GM20000 (cell line): ENCODE data around the gene FHAD1.
"Not testable (repeated sequence)": the region's sequence is repeated elsewhere in the genome, so short reads cannot be mapped to it uniquely, and the experiment has no call there.

Experiments used
- DNase-seq: peaks from one replicate; pipeline ENCODE4 v3.0.0; 2012; ENCODE audit warnings: low spot score
- CTCF ChIP-seq: IDR thresholded peaks from 2 replicates; pipeline ENCODE4 v1.5.1; 2012; ENCODE audit warnings: mild to moderate bottlenecking, control low read depth; ENCODE audit errors: extremely low read depth, missing control alignments

Gene FHAD1

GRCh38 chr1:15290382-15290781 is 43.4 kb downstream of the FHAD1 start:
- no peak for DNase-seq
- TF ChIP-seq CTCF: no peak

DNA sequence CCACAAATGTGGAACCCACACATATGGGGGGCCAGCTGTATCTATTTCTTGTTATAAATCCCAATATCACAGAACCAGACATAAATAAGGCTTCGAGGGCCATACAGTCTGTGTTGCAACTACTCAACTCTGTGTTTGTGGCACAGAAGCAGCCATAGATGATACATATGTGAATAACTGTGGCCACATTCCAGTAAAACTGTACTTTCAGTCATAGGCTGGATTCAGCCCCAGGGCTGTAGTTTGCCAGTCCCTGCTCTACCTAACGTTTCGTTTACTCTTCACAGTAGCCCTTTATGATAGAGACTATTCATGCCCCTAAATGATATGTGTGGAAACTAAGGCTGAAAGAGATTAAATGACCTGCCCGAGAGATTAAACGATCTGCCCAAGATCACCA is 48.7 kb downstream of the FHAD1 start:
- DNase-seq: no peak
- TF ChIP-seq CTCF: no peak

- no peak for TF ChIP-seq CTCF
- peak; percentile 25 for DNase-seq
Observed at GRCh38 chr1:15296585-15297321, 49.7 kb downstream of the FHAD1 start.

DNA sequence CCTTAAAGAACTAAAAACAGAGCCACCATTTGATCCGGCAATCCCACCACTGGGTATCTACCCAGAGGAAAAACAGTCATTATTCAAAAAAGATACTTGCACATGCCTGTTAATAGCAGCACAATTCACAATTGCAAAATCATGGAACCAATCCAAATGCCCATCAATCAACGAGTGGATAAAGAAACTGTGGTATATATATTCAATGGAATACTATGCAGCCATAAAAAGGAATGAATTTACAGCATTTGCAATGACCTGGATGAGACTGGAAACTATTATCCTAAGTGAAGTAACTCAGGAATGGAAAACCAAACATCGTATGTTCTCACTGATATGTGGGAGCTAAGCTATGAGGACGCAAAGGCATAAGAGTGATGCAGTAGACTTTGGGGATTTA is 51.0 kb downstream of the FHAD1 start:
- DNase-seq: not testable (repeated sequence)

- no peak for TF ChIP-seq CTCF
- no peak for DNase-seq
Observed at GRCh38 chr1:15299179-15299578, 52.2 kb downstream of the FHAD1 start.

- no peak for DNase-seq
- TF ChIP-seq CTCF: no peak
Observed at GRCh38 chr1:15299806-15300205, 52.8 kb downstream of the FHAD1 start.

- TF ChIP-seq CTCF: no peak
- no peak for DNase-seq
Observed at GRCh38 chr1:15303935-15304334, 56.9 kb downstream of the FHAD1 start.
